ENCODE measurements around the gene RAPGEFL1.
A peak's percentile ranks its signal among the peaks of the same experiment; 100 is the strongest.
"Not testable (repeated sequence)": the region's sequence is repeated elsewhere in the genome, so short reads cannot be mapped to it uniquely, and the experiment has no call there.

Gene RAPGEFL1

DNA sequence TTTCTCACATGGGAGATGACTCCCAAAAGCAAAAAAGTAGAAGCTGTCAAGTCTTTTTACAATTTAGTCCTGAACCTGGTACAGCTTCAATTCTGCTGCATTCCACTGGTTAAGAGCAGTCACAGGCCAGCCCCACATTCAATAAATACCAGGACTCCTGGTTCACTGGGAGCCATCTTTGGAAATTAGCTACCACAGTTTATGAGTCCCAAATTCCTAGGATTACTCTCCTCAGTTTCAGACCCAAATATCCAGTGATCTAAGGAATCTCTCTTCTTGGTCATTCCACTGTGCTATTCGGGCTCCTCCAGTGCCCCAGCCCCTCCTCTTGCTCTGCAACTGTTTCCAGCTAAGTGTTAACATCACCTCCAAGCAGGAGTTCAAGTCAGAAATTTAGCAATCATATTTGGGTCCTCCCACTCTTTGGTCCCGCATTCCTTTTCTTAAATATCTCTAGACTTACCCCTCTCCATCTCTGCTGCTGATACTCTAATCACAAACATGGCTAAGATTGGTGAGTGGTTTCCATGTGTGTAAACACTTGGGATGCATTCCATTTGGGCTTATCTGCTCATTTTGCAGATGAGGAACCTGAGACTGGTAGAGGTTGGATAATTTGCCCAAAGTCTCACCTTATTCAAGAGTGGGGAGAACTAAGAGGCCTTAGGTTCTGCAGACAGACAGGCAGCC lies 32.3 kb downstream of the RAPGEFL1 start:
- FAIRE-seq (no peak), DNase-seq (ENCODE audit: low spot score) (no peak)

DNA sequence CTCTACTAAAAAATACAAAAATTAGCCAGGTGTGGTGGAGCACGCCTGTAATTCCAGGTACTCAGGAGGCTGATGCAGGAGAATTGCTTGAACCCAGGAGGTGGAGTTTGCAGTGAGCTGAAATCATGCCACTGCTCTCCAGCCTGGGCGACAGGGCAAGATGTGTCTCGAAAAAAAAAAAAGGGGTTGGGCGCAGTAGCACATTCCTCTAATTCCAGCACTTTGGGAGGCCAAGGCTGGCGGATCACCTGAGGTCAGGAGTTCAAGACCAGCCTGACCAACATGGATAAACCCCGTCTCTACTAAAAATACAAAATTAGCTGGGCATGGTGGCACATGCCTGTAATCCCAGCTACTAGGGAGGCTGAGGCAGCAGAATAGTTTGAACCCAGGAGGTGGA lies 36.6 kb downstream of the RAPGEFL1 start:
- FAIRE-seq; DNase-seq (ENCODE audit: low spot score): not testable (repeated sequence)

DNA sequence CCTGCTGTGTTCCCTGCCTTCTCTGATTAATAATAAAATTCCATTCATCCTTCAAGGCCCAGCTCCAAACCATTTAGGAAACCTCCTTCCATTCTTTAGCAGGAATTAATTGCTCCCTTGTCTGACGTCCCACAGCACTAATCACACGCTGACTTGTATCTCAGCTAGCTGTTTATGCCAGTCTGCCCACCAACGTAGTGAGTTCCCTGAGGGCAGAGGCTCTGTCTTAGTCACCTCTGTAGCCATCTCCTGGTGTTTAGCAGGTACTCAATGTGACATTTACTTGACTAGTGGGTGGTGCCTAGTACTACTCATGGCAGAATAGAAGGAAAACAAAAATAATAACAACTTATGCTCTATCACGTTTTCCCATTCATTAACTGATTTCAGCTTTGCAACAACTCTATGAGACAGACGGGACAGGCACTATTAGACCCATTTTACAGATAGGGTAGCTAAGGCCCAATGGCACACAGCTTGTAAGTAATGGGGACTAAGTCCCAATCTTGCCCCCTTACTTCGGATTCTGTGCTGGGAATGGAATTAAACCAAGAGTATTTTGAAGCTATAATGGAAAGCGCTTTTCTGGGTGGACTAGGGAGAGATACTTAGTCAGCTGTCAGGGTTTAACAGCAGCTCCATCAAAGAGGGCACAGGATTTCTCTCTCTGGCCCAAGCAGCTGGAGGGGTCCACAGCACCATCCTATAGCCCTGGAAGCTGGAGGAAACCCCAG lies 40.9 kb downstream of the RAPGEFL1 start:
- FAIRE-seq, result no peak

DNA sequence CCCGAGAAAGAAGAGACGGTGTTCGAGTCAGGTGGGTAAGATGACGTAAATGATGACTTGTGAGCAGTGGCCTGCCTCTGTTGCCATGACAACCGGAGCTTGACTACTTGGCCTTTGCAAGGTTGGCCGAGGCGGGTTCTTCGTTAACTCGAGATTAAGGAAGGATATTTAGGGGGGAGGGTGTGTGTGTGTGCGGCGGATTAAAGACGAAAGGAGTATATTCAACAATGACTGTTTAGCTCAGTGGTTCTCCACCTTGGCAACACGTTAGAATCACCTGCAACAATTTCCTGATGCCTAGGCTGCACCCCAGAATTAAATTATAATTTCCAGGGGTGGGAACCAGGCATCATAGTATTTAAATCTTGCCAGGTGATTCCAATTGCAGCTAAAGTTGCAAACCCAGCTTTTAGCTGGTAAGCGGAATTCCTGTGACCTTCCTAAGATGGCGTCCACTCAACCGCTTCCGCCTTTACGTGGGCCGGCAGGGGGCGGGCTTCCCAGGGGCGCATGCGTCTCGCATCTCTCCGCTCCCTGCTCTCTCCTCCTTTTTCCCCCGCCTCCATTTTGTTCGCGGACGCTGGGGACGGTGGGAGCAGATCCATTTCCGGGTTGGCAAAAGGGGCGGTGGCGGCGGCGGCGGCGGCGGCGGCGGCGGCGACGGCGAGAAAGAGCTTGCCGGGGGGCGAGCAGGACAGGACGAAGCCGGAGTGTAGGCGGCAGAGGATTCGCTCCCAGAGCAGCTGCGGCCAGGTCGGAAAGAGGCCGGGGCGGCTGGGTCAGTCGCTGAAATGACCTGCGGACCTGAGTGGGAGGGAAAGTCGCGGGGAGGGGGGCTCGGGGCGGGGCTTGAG lies 41.7 kb downstream of the RAPGEFL1 start, which contains the start of gene WIPF2:
TSS of gene WIPF2 (plus strand) at position 565 of the 854 bp plus-strand sequence. CDS start 37,156 bp downstream, outside the sequence.
- FAIRE-seq (no peak), DNase-seq (ENCODE audit: low spot score) (peak; percentile 98)

More for the DNA sequence above, 40.9 kb downstream of the RAPGEFL1 start:
- no peak for DNase-seq (ENCODE audit: low spot score)

DNA sequence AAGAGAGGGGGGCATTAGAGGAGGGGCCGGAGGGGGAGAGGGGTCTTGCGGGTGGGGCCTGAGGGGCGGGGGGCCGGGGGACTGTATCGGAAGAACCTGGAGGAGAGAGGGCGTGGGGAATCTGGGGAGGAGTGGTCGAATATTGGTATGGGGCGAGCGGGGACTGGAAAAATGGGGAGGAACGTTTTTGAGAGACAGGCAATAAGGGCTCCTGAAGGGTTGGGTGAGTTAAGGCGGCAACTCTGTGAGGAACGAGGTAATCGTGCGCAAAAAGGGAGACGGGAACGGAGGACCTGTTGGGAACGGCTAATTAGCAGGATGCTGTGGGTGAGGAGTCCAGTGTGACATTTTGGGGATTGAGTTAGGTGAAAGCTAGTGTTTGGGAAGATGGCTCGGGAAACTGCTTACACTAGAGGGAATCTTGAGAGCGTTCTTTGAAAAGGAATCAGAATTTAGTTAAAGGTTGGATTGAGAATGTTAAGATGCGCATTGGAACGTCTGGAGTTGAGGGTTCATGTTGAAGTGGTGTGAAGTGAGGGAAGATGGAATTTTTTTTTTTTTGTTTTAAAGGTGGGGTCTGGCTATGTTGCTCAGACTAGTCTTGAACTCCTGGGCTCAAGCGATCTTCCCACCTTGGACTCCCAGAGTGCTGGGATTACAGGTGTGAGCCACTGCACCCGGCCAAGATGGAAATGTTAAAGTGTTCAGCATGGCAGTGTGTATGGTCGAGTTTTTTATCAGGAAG lies 42.5 kb downstream of the RAPGEFL1 start:
- peak; percentile 77 for DNase-seq (ENCODE audit: low spot score)
- no peak for FAIRE-seq

DNA sequence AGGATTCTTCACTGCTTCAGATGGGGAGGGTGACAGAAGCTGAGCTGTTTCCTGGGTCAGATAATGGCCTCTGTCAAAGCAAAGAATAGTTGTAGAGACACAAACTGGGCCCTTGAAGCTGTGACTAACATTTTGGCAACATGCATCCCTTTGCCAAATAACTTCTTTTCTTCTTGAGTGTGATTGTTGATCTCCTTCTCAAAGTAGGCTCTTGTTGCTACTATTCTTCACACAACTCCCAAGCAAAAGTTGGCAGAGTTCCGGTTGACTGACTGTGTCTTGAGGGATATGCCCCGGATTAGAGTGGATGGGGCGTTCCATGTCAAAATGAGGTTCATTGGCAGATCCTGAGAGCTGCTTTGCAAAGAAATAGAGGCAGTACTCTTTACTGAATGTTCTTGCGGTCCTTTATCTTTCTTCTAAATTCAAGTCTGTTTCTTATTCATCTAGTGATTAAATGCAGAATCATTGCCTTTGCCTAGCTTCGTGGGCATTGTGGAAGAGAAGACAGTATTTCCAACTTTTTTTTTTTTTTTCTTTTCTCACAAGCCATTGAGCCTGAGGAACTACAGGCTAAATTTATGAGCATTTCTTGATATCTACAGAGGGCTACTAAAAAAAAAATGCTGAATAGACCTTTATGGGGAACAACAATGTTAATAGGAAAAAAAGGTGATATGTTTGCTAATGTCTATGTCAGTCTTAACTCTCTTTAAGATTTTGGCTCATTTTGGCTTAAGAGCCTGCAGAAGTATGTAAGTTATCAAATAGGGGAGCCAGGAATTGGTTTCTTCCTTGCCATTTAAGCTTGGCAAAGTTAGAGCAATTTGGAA lies 47.7 kb downstream of the RAPGEFL1 start:
- no peak for FAIRE-seq
- DNase-seq (ENCODE audit: low spot score), result no peak

DNA sequence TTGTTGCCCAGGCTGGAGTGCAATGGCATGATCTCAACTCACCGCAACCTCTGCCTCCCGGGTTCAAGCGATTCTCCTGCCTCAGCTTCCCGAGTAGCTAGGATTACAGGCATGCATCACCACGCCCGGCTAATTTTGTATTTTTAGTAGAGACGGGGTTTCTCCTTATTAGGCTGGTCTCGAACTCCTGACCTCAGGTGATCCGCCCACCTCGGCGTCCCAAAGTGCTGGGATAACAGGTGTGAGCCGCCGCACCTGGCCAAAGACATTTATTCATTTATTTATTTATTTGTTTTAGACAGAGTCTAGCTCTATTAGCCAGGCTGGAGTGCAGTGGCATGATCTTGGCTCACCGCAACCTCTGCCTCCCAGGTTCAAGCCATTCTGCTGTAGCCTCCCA lies 51.9 kb downstream of the RAPGEFL1 start:
- not testable (repeated sequence) for FAIRE-seq; DNase-seq (ENCODE audit: low spot score)

DNA sequence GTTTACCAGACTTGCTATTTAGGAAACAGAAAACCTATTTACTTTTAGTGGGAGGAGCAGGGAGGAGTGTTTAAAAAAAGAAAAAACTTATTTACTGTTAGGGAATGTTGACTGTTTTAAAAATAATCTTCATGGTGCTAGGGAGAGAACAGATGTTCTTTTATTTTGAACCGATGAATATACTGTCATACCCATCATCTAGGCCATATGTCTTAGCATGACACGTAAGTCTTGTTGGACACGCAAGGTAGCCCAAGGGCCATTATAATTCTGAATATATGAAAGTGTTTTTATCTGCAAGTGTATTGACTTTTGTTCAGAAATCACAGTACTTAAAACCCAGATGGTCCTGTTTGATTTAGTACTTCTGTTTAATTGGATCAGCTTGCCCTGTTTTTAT lies 53.4 kb downstream of the RAPGEFL1 start:
- FAIRE-seq, result no peak

DNA sequence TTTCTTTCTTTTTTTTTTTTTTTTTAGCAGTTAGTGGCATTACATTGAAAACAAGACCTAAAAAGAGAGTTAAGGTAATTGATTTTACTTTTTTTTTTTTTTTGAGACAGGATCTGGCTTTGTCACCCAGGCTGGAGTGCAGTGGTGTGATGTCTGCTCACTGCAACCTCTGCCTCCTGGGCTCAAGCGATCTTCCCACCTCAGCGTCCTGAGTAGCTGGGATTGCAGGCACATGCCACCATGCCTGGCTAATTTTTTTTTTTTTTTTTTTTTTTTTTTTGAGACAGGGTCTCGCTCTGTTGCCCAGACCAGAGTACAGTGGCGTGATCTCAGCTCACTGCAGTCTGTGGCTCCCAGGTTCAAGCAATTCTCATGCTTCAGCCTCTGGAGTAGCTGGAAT lies 54.7 kb downstream of the RAPGEFL1 start:
- not testable (repeated sequence) for FAIRE-seq

More for the DNA sequence above, 53.4 kb downstream of the RAPGEFL1 start:
- no peak for DNase-seq (ENCODE audit: low spot score)

DNA sequence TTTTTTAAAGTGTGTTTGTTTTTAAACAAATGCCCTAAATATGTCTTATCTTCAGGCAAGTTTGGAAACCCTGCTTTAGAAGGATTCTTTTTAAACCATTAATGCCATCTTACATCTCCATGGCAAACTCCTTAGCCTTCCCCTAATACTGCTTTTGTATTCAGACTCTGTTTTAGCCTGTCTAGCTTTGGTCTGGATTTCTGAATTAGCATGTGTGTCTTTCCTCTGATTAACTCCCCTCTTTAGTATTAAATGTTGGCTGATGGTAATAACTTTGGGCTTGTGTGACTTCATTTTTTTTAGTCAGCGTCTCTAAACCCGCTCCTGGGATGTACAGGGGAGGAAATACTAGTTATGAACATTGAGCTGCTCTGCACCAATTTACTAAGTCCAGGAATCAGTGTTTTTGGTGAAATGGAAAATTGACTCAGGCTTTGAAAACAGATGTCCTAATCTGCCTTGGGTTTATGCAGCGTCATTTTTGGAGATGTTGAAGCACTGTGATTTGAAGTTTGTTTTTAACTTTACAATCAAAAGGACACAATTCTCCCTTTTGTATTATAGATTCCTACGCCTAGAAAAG lies 64.1 kb downstream of the RAPGEFL1 start:
- no peak for FAIRE-seq
- DNase-seq (ENCODE audit: low spot score), result no peak

More for the DNA sequence above, 54.7 kb downstream of the RAPGEFL1 start:
- not testable (repeated sequence) for DNase-seq (ENCODE audit: low spot score)

DNA sequence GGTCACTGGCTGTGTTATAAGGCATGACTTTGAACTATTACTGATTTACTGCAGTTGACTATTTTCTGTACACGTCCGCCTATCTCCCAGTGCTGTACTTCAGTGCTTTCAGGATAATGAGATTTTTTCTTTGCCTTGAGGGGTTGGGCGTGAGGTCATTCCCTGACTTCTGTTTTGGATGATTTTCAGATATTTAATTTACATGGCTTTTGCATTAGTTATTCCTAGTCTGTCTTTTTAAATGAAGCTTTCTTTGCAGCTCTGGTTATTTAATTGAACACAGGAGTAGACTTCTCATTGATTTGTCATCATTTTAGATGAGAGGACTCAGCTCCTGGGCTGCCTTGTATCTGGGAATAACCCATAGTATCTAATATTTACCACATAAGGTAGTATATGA lies 65.5 kb downstream of the RAPGEFL1 start:
- DNase-seq (ENCODE audit: low spot score), result no peak
- no peak for FAIRE-seq

DNA sequence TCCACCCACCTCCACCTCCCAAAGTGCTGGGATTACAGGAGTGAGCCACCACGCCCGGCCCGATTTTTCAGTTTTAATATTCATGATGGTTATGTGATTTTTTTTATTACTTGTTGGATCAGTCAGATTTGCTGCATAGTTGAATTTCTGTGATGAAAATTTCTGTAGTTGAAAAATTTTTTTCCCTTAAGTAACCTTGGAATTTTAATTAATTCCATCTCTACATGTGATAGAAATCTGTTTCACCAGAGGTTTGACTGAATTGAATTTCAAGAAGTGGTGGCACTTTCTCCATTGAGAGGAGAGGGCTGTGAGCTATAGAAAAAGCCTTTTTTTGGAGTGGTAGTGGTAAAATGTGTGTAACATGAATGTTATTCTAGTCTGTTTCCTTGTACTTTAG lies 66.5 kb downstream of the RAPGEFL1 start:
- DNase-seq (ENCODE audit: low spot score) (no peak), FAIRE-seq (no peak)

DNA sequence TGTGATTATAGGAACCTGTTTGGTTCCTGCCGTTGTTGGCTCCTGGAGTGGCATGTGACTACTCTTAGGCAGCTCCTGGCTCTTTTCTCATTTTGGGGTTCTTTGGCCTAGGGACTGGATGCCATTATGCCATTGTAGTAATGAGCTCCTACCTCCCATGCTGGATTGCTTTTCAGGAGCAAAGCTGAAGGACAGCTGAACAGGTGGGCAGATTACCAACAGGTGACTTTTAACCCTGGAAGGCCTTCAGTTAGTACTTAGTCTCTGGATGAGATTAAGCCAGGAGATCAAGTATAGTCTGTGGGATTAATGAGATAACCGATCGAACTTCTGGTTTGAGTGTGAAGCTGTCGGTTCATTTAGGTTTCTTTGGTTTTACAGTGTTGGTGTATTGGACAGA lies 67.0 kb downstream of the RAPGEFL1 start:
- FAIRE-seq (no peak), DNase-seq (ENCODE audit: low spot score) (no peak)

Data from urothelium cell line (cell line).